Panc1 (cell line): ENCODE measurements around the gene DDX24. TPM values are rescaled to one million over a fixed set of nuclear protein-coding genes. Genes with fewer than 3 reads are reported as not detected.
A peak's percentile ranks its signal among the peaks of the same experiment; 100 is the strongest.

Experiments
- ATAC-seq: fragments of 200-7000 bp; cut with Tn5 transposase; 2 replicates; pipeline ENCODE4 v1.9.1; 2020; ENCODE audit warnings: mild to moderate bottlenecking, moderate library complexity
- BruUV-seq: library from RNA; stranded (reverse); fragments of 400-500 nt; replicated peaks from 2 replicates; lab custom pipeline; 2021; lab: Mats Ljungman, UMichigan
- CTCF ChIA-PET: fragments of 300-600 bp; sonication (Branson Sonifier 250); formaldehyde crosslinking; loops from one replicate; lab custom pipeline; 2022; ENCODE audit warnings: antibody characterized with exemption; lab: Charles Lee
- POLR2A ChIA-PET: fragments of 300-600 bp; sonication (Branson Sonifier 250); formaldehyde crosslinking; loops from one replicate; lab custom pipeline; 2022; ENCODE audit warnings: antibody characterized with exemption; lab: Charles Lee
- DNase-seq: peaks from one replicate; pipeline ENCODE4 v3.0.0-alpha.2; 2010; ENCODE audit warnings: low read depth, low spot score
- H3K27ac ChIP-seq: 2 replicates; pipeline ENCODE4 v1.5.1; 2011; ENCODE audit warnings: mild to moderate bottlenecking, low read length, inconsistent platforms
- H3K27me3 ChIP-seq: fragments of 200-500 bp; sonication (Bioruptor generic); 2 replicates; pipeline ENCODE4 v1.6.0; 2014; ENCODE audit warnings: low read length, inconsistent platforms; ENCODE audit not compliant: control insufficient read depth, insufficient read depth
- H3K36me3 ChIP-seq: fragments of 200-500 bp; sonication (Bioruptor generic); 2 replicates; pipeline ENCODE4 v1.5.1; 2014; ENCODE audit warnings: inconsistent platforms, mild to moderate bottlenecking, low read length, moderate library complexity; ENCODE audit not compliant: control insufficient read depth, insufficient read depth
- H3K4me1 ChIP-seq: 2 replicates; pipeline ENCODE4 v1.5.1; 2011; ENCODE audit warnings: inconsistent platforms, mild to moderate bottlenecking, low read length, moderate library complexity; ENCODE audit not compliant: control insufficient read depth, insufficient read depth
- H3K4me3 ChIP-seq, 2 experiments: 2 replicates each; pipeline ENCODE4 v1.5.1; 2011 to 2012; ENCODE audit warnings: low read depth in 2 of 2, low read length in 2 of 2, mild to moderate bottlenecking in 2 of 2, inconsistent platforms in 1 of 2, moderate library complexity in 1 of 2
- H3K9me3 ChIP-seq: fragments of 200-500 bp; sonication (Bioruptor generic); 2 replicates; pipeline ENCODE4 v1.5.1; 2014; ENCODE audit warnings: low read depth, mild to moderate bottlenecking, inconsistent platforms, low read length, moderate library complexity; ENCODE audit not compliant: control insufficient read depth, insufficient read depth
- CTCF ChIP-seq: fragments of 450-650 bp; IDR thresholded peaks from 2 replicates; pipeline ENCODE4 v1.5.1; 2017; ENCODE audit warnings: mild to moderate bottlenecking
- POLR2AphosphoS5 ChIP-seq: IDR thresholded peaks from 2 replicates; pipeline ENCODE4 v1.6.1; 2012; ENCODE audit warnings: mild to moderate bottlenecking, low read depth, low read length, moderate library complexity
- REST ChIP-seq, 2 experiments: IDR thresholded peaks; 2 replicates each; pipeline ENCODE4 v1.6.1; 2011 to 2012; ENCODE audit warnings: low read depth in 2 of 2, control low read depth in 1 of 2, low read length in 1 of 2, mild to moderate bottlenecking in 1 of 2, moderate library complexity in 1 of 2; ENCODE audit not compliant: insufficient read depth in 1 of 2
- SIN3A ChIP-seq: IDR thresholded peaks from 2 replicates; pipeline ENCODE4 v1.6.1; 2012; ENCODE audit warnings: low read depth, mild to moderate bottlenecking, low read length, moderate library complexity, borderline replicate concordance; ENCODE audit not compliant: insufficient read depth
- TCF7L2 ChIP-seq: IDR thresholded peaks from 2 replicates; pipeline ENCODE4 v1.6.1; 2011; ENCODE audit warnings: mild to moderate bottlenecking, low read depth, low read length, inconsistent platforms
- in situ Hi-C: cut with HindIII; loops from 2 replicates; pipeline ENCODE4 v1.10.0; 2016; ENCODE audit warnings: low sequenced_read_pairs, low pct_unique_long_range_greater_than_20kb
- intact Hi-C: fragments of 100-400 bp; cut with micrococcal nuclease; formaldehyde crosslinking; loops from one replicate; pipeline ENCODE4 v1.10.0; 2022; ENCODE audit not compliant: unreplicated experiment
- total RNA-seq: library from RNA; stranded (reverse); gene quantifications from one replicate; pipeline ENCODE4 v1.2.1, GENCODE V29; 2021; ENCODE audit not compliant: unreplicated experiment

Gene DDX24
- total RNA-seq, 1 experiment from 2014 or later, result 103 TPM

- peaks cover 20% of the 10 kb centered on the region for H3K4me1 ChIP-seq
- no peaks in the 10 kb centered on the region for H3K9me3 ChIP-seq
- TF ChIP-seq REST (IDR thresholded peaks at IDR 0.05; ENCODE audit: insufficient read depth in 1 of 2, low read depth in 2 of 2, low read length in 1 of 2) (no peak), POLR2AphosphoS5 (no peak), CTCF (no peak), TCF7L2 (no peak), SIN3A (no peak)
- in situ Hi-C loops, result no loop called here
- peak; percentile 97 for DNase-seq
- CTCF ChIA-PET, result interaction anchor here (1.1 kb wide), 1 partner anchor 10 kb away, joined by 3 read pairs; no protein-coding TSS in a partner anchor
- H3K27me3 ChIP-seq, result no peaks in the 10 kb centered on the region
- POLR2A ChIA-PET, result interaction anchor here (0.7 kb wide), 1 partner anchor 137 kb away, joined by 3 read pairs; no protein-coding TSS in a partner anchor
- peak within 1 kb of the TSS; percentile 43 to 50 for H3K4me3 ChIP-seq
- ATAC-seq, result peak; percentile 94
- peak within 1 kb of the TSS; percentile 61 for H3K27ac ChIP-seq
- BruUV-seq, result no TSS peak
- no peaks in the 10 kb centered on the region for H3K36me3 ChIP-seq
- intact Hi-C loops, result no loop called here
Measured at GRCh38 chr14:94026173-94026888, 54.7 kb downstream of the DDX24 start, which contains the start of gene OTUB2. Gene OTUB2 (plus strand): TSS chr14:94026340. CDS start chr14:94026538, 198 bp downstream.

GRCh38 chr14:94025720-94026119 is 55.3 kb downstream of the DDX24 start:
- peak; percentile 1; the same call in 1 of the 2 replicates for ATAC-seq

More at GRCh38 chr14:94025720-94026119, 55.3 kb downstream of the DDX24 start:
- BruUV-seq, result no TSS peak
- H3K9me3 ChIP-seq, result no peaks in the 10 kb centered on the region
- in situ Hi-C loops (no loop called here), intact Hi-C loops (no loop called here)
- peaks cover 20% of the 10 kb centered on the region for H3K4me1 ChIP-seq
- H3K27me3 ChIP-seq, result no peaks in the 10 kb centered on the region
- CTCF ChIA-PET, result interaction anchor here (0.7 to 1.1 kb wide), 2 partner anchors 11 to 59 kb away, joined by 3 to 5 read pairs; no protein-coding TSS in a partner anchor
- peak overlapping the region; percentile 43 to 50 for H3K4me3 ChIP-seq
- DNase-seq, result no peak
- H3K27ac ChIP-seq, result peak overlapping the region; percentile 61; the same call in 1 of the 2 replicates
- H3K36me3 ChIP-seq, result no peaks in the 10 kb centered on the region
- TF ChIP-seq SIN3A, result no peak
- POLR2A ChIA-PET, result interaction anchor here (0.7 kb wide), 1 partner anchor 137 kb away, joined by 3 read pairs; no protein-coding TSS in a partner anchor
